Measurements from ENCODE around the gene SLC48A1.

- TF ChIP-seq POLR2AphosphoS5 (IDR thresholded peaks at IDR 0.05) = no peak
- peak; percentile 57 to 67 (median 61) for TF ChIP-seq CTCF (IDR thresholded peaks at IDR 0.05)
Observed at GRCh38 chr12:47767216-47767724, 5.8 kb upstream of the SLC48A1 start.
